HG02642 (cell line): ENCODE measurements around the gene TMEM163.
A peak's percentile ranks its signal among the peaks of the same experiment; 100 is the strongest.
"Not testable (repeated sequence)": the region's sequence is repeated elsewhere in the genome, so short reads cannot be mapped to it uniquely, and the experiment has no call there.

Experiments used
- ATAC-seq: cut with Tn5 transposase; IDR thresholded peaks from one replicate; pipeline ENCODE4 v1.9.1; 2021; ENCODE audit warnings: mild to moderate bottlenecking; ENCODE audit not compliant: unreplicated experiment, poor library complexity

Gene TMEM163

GRCh38 chr2:134586326-134586965 is 132.4 kb downstream of the TMEM163 start:
- ATAC-seq = no peak

- no peak for ATAC-seq
Observed at GRCh38 chr2:134583997-134584520, 134.7 kb downstream of the TMEM163 start.

GRCh38 chr2:134583462-134583861 is 135.3 kb downstream of the TMEM163 start:
- ATAC-seq = no peak

GRCh38 chr2:134582547-134582899 is 136.3 kb downstream of the TMEM163 start:
- peak; percentile 34 for ATAC-seq

GRCh38 chr2:134581877-134582546 is 136.8 kb downstream of the TMEM163 start:
- peak; percentile 69 for ATAC-seq

- no peak for ATAC-seq
Observed at GRCh38 chr2:134578316-134578715, 140.5 kb downstream of the TMEM163 start.

GRCh38 chr2:134576478-134576877 is 142.3 kb downstream of the TMEM163 start:
- ATAC-seq = no peak

GRCh38 chr2:134575888-134576287 is 142.9 kb downstream of the TMEM163 start:
- no peak for ATAC-seq

- ATAC-seq = no peak
Observed at GRCh38 chr2:134574611-134575330, 144.0 kb downstream of the TMEM163 start.

- no peak for ATAC-seq
Observed at GRCh38 chr2:134573724-134574123, 145.1 kb downstream of the TMEM163 start.

- ATAC-seq = no peak
Observed at GRCh38 chr2:134573085-134573370, 145.8 kb downstream of the TMEM163 start.

- ATAC-seq = no peak
Observed at GRCh38 chr2:134572314-134573084, 146.3 kb downstream of the TMEM163 start.

GRCh38 chr2:134570676-134571075 is 148.1 kb downstream of the TMEM163 start:
- no peak for ATAC-seq

- no peak for ATAC-seq
Observed at GRCh38 chr2:134568413-134568812, 150.4 kb downstream of the TMEM163 start.

- no peak for ATAC-seq
Observed at GRCh38 chr2:134567666-134568065, 151.1 kb downstream of the TMEM163 start.

- ATAC-seq = not testable (repeated sequence)
Observed at GRCh38 chr2:134564955-134565354, 153.8 kb downstream of the TMEM163 start.

- ATAC-seq = no peak
Observed at GRCh38 chr2:134564549-134564948, 154.3 kb downstream of the TMEM163 start.

GRCh38 chr2:134558208-134558830 is 160.5 kb downstream of the TMEM163 start:
- no peak for ATAC-seq

- ATAC-seq = no peak
Observed at GRCh38 chr2:134555411-134555810, 163.4 kb downstream of the TMEM163 start.

- ATAC-seq = no peak
Observed at GRCh38 chr2:134553657-134554056, 165.1 kb downstream of the TMEM163 start.
